CD4-positive, alpha-beta T cell treated with Interleukin-4 for 4 hours (primary cell): ENCODE measurements around the gene SNORC.
"Not testable (repeated sequence)": the region's sequence is repeated elsewhere in the genome, so short reads cannot be mapped to it uniquely, and the experiment has no call there.

Experiments used
- DNase-seq: peaks from one replicate; pipeline ENCODE4 v3.0.0-alpha.2; 2020

The SNORC gene

DNA sequence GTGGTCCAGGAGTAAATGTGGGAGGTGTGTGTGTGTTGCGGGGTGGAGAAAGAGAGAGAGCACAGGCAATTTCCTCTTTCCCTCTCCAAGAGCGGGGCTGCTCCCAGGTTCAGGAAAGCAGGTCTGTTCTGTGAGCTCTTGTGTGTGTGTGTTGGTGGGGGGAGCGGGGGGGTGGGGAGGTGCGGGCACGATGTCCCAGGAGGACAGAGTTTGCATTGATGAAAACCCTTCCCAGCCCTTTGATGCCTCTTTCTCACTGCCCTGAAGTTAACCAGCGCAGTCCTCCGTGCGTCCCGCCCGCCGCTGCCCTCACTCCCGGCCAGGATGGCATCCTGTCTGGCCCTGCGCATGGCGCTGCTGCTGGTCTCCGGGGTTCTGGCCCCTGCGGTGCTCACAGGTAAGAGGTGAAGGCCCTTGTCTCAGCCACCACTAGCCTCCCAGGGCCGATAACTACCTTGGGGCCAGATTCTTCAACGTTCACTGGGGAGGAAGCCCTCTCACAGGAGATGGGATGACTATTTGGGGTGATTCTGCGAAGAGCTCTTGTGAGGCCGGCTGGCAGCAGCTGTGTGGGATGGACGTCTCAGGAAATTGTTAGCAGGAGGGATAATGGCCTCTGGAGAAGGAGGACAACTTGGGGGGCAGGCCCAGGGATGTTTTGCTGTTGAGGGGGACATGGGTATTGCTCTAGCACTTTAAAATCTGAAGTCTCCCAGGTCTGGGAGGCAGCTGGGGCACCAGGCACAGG, at the start of gene SNORC:
Gene SNORC, plus strand, starts transcription at position 247 of the 748 bp plus-strand sequence. Its CDS starts 78 bp downstream, at position 325.
- no peak for DNase-seq

DNA sequence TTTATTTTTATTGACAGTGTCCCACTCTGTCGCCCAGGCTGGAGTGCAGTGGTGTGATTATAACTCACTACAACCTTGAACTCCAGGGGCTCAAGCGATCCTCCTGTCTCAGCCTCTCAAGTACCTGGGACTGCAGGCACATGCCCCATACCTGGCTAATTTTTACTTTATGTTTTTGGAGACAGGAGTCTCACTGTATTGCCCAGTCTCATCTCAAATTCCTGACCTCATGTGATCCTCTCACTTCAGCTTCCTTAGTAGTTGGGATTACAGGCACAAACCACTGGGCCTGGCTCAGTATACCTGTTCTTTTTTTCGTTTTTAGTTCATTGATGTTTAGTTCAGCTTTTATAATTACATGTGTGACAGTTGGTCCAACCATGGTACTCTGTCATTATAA, 40.1 kb upstream of the SNORC start:
- DNase-seq, result no peak

DNA sequence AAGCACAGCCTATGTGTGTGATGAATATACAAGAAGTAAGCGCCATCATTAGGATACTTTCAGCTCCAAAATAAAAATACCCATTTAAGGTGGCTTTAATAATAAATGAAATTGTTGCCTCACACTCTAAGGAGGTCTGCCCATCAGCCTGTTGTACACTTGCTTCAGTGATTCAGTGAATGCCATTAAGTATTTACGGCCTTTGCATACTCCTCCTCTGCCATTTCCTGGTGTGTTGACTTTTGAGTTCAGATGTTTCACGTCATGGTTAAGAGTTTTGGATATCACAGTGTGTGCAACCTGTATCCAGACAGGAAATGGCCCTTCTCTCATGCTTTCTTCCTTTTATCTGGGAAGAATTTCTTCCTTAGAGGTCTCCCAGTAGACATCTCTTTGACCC, 38.6 kb upstream of the SNORC start:
- DNase-seq, result no peak

DNA sequence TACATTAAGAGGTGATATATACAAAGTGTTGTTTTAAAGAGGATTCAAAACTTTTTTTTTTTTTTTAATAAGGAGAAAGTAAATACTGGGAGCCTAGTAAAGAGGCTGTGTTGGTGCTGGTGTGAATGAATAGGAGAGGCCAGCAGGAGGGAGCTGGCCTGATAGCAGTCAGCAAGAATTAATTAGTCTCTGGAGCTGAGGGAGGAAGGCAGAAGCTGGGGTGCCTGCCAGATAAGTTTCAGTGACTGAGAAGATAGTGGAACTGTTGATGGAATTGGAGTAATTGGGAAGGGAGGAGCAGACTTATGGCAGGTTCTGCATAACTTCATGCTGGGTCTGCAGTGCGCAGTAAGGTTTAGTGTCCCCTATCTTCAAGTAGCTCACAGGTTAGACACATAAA, 36.2 kb upstream of the SNORC start:
- no peak for DNase-seq

DNA sequence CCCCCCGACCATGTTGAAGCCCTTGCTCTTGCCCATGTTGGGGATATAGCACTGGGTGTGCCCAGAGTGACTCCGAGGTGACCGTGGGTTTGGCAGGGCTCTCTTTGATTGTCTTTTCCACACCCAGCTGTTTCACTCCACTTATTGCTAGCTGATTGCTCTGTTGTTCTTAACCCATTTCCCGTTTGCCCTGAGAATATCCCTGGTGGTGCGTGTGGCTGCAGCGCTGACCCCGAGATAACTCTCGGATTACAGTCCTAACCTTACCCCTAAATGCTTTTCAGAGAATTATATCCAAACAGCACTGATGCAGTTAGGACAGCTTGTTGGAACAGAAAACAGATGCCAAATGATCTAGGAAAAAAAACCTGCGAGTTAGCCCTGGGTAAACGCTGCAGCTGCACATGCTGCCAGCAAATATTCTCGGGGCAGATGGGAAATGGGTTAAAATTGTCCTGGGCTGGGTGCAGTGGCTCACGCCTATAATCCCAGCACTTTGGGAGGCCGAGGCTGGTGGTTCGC, 34.3 kb upstream of the SNORC start:
- DNase-seq, result no peak

DNA sequence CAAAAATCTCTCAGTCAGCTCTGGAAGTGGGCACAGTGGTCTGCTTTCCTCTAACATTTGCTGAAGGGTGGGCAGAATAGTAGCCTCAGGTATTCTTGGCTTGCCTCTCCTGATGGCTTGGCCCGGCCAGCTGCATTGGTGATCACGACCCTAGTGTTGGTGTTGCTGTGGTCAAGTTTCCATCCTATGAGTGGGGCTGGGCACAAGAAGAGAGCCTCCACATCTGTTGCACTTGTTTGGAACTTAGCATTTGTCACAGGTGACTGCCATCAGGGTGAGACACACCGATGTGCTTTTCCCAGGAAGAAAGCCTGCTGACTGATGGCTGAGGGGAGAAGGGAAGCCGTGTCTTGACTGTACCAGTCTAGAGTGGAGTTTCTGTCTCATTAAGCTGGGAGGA, 33.1 kb upstream of the SNORC start:
- no peak for DNase-seq

DNA sequence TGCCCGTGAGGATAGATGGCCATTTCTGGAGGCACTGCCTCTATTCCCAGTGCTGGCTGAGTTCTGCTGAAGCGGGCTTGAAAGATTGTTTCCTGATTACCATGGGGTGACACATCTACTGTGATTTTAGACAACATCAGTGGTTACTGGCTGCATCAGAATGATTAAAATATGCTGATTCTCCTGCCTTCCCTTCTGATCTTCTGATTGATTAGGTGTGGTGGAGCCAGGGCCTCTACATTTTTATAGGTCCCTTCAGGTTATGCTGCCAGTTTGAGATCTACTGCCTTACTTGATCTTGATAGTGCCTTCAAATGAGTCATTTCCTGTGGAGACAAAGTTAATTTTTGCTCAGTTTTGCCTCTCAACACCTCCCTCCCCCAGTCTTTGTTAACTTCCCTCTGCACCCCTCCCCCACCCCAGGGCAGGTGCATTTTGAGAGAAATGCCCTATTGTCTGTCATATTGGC, 31.6 kb upstream of the SNORC start:
- DNase-seq, result peak; percentile 90

DNA sequence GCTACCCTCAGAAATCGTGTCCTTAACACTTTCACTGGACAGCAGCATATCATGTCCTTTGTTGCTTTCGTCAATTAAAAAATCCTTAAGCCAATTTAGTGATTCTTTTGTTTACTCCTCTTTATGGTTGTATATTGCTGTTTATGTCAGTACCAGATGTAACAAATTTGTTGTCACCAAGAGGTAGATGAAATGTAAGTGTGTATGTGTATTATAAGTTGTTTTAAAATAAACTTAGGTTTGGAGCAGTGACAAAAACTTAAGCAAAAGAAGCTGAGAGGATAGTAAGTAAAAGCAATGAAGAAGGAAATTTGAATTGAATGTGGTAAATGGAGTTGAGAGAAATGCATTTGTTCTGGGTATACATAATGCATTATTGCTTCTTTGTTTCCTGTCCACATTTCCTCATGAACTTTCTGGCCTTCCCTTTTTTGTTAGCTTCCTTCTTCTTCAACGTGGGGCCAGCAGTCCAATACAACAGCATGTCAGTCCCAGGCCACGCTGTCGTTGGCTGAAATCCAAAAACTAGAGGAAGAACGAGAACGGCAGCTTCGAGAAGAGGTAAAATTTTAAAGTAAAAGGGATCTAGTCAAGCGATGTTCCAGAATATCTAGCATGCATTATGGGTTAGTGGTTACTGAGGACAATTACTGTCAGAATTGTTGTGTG, 30.5 kb upstream of the SNORC start:
- peak; percentile 6 for DNase-seq

DNA sequence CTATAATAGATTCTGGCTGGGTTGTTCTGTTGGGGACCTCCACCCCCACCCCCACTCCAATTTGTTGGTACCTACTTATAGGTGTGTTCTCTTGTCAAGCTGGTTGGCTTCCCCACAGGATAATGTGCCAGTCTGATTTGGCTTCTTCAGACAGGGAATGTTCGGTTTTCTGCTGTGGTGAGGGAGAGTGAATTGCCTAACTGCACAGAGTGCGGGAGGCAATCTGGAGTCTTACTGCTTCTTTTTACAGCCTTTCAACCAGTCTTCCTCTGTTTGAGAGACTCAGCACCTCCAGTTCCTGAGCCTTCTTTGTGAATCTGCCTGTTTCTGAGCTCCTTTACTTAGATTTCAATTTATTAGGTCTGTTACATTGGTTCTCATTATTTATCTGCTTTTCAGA, 27.4 kb upstream of the SNORC start:
- DNase-seq, result no peak

DNA sequence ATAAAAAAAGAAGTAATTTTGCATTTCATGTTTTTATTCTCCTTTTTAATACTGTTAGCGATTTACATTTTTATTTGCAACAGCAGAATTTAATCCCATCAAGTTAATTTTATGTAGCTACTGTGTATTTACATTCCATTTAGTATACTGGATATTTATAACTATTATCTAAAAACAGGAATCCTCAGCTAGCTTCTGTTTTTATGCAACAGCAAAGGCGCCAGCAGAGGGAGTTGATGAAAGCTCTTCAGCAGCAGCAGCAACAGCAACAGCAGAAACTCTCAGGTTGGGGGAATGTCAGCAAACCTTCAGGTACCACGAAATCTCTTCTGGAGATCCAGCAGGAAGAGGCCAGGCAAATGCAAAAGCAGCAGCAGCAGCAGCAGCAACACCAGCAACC, 26.2 kb upstream of the SNORC start:
- no peak for DNase-seq

DNA sequence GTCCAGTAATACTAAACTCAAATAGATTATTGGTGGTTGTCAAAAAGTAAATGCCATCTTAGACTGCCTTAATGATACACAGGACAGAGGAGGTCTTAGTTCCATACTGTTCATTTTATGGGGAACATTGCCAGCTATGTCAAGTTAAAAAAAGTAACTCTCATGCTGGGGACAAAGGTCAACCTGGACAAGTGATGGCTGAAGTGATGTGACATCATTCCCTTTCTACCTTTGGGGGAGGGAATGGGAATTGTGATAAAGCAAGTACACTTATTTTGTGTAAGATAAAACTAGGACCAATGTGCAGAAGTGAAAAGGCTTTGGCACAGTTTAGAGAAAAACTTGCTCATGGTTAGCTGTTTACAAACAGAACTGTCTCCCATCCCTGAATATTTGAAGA, 24.0 kb upstream of the SNORC start:
- no peak for DNase-seq

DNA sequence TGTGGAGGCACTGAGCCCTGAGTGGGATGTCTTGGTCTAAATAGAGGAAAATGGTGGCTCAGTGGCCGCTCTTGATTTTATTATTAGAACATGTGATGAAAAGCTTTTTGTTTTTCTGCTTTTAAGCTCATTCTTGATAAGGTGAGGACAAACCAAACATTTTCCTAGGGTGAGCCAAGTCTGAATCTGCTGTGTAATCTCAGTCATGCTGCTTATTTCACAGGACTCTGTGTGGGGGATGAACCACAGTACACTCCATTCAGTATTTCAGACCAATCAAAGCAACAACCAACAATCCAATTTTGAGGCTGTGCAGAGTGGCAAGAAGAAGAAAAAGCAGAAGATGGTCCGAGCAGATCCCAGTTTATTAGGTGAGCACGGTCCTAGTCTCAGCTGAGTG, 20.0 kb upstream of the SNORC start:
- no peak for DNase-seq

DNA sequence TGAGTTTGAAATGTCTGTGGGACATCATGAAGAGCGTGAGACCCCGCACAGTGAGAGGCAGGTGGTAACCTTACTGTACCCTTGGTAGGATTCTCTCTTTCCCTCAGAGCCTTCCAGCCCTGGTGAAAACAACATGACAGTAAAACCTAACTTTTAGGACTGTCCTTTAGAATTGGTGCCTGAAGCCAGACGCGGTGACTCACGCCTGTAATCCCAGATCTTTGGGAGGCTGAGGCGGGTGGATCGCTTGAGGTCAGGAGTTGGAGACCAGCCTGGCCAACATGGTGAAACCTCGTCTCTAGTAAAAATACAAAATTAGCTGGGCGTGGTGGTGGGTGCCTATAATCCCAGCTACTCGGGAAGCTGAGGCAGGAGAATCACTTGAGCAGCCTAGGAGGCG, 18.0 kb upstream of the SNORC start:
- DNase-seq, result not testable (repeated sequence)

DNA sequence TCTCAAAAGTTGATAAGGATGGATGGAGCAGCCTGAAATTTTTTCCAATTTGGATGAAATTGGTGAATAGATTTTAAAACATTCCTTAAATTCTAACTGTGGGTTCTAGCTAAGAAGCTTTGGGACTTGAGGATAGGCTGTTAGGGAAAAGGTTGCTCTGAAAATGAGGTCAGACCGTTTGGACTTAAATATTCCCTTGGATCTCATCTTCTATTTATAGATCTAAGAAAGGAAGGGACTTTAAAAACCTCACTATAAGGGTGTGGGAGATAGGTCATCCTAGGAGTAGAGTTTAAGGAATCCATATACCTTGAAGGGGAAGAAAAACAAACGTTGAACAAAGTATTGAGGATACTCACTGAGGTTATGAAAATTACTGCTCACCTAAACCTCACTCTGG, 17.4 kb upstream of the SNORC start:
- no peak for DNase-seq

DNA sequence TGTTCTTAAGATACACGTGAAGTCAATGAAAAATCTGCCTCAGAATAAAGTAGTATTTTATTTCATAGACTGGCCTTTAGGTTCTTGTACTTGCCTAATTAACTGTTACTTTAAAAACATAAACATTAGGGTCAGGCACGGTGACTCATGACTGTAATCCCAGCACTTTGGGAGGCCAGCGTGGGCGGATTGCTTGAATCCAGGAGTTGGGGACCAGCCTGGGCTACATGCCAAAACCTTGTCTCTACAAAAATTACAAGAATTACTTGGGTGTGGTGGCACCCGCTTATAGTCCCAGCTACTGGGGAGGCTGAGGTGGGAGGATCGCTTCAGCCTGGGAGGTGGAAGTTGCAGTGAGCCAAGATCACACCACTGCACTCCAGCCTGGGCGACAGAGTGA, 16.0 kb upstream of the SNORC start:
- no peak for DNase-seq

DNA sequence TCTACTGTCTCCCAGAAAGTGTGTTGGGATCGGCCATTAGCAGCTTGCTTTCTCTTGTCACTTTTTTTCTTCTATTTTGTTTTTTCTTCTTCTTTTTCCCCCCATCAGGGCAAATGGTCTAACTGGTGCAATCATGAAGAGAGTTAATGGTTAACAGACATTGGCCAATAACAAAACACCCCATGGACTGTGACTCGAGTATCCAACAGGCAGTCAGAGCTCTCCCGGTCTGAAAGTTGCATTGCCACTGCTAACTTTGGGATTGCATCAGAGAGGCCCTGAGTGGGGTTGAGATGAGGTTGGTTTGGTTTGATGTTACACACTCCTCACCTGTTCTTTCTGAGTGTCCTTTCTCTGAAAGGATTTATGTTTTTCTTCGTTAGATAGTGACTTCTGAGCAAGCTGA, 12.9 kb upstream of the SNORC start:
- DNase-seq, result no peak

DNA sequence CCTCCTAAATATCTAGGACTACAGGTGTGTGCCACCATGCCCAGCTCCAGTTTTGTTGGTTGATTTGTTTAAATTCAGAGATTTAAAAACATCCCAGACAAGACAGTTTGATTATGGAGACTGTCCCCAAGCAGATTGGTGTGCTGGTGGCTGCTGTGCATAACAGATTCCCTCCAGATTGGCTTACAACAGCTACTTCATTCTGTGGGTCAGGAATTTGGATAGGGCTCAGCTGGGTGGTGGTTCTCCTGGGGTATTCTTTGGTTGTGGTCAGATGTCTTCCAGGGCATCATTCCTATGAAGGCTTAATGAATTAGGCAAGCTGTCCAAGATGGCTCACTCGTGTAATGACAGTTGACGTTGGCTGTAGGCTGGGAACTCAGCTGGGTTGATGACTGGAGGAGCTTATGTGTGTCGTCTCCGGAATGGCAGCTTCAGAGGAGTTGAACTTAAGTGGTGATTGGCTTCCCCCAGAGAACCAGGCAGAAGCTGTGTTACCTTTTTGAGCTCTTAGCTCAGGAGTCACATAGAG, 10.6 kb upstream of the SNORC start:
- DNase-seq, result no peak

DNA sequence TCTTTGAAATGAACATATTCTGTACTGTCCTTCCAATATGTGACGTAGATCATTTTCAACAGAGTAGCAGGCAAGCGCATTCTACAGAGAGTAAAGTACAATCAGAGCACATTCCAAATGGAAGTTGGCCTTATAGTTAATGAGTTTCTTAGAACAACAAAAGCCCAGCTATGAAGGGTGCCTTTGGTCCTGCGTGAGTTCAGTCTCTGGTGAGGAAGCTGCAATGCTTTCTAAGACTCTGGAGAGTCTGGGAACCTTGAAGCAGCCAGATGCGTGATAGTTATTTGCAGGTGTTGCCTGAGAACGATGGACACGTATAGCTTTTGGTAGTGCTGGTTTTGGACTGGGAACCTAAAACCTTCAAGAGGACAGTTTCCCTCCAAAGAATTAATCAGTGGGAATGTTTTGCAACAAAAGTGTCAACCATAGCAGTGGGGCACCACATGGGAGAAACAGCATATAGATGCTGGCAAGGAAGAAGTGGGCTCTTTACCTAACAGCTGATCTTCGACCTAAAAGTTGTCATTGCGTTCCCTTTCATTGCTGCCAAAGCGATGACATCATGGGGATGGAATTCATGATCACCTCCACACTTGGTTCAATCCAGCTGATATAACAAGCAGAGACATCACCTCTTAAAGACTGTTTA, 9.3 kb upstream of the SNORC start:
- no peak for DNase-seq

DNA sequence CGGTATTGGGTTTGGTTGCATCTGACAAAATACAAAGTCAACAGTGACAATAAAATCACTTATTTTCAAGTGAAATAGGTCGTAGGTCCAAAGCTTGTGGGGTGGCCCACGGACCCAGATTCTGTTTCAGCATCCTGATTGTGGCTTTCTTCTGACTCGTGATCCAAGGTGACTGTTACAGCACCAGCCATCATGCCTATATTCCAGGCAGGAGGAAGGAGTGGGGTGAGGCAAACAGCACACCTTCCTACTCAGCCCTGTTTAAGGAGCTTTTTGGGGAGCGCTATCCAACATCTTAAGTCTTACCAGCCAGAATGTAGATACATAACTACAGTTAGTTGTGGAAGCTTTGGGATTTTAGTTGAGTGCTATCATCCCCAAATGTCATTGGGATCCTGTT, 8.7 kb upstream of the SNORC start:
- no peak for DNase-seq

DNA sequence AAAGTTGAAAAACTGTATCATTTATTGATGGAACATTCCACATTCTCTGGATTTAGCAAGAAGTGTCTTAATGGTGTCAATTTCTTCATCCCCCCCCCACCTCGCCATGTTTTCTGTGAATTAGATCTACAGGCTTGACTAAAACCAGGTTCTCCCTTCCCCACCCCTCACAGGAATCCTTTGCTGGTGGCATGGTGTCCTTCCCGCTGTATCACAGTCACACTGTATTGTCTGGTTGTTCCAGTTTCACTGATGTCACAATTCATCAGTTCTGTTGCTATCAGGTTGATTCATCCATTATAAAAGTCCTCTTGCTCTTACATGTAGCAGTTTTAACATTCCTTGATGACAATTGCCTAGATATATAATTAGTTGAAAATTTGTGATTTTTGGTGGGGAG, 6.1 kb upstream of the SNORC start:
- no peak for DNase-seq

DNA sequence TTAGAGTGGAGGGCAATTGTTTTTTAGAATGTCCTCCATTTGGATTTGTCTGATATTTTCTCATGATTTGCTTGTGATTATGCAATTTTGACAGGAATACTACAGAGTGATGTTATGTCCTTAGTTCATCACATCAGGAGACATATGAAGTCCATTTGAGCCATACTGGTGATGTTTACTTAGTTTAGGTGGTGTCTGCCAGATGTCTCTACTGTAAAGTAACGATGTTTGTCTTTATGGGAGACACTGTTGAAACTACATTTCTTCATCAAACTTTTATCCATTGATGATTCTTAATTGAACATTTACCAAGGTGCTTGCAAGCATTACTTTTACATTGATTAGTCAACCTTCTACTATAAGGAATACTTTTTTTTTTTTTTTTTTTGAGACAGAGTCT, 4.9 kb upstream of the SNORC start:
- DNase-seq, result no peak

DNA sequence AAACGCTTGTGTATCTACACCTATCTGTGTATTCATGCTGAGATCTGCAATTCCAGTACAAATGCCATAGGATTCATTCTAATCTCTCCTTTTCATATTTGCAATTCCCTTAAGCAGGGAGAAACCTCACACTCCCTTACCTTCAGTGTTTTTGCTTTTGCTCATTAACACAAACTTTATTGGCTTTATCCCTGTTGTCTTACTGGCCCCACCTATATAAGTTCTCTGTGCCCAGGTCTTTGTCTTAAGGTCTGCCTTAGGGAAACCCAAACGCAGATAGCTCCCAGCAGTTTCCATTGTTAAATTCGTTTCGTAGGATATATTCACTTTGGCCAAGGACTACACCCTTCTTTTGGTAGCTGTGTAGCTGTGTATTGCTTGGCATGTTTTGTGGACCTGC, 4.0 kb upstream of the SNORC start:
- DNase-seq, result no peak

DNA sequence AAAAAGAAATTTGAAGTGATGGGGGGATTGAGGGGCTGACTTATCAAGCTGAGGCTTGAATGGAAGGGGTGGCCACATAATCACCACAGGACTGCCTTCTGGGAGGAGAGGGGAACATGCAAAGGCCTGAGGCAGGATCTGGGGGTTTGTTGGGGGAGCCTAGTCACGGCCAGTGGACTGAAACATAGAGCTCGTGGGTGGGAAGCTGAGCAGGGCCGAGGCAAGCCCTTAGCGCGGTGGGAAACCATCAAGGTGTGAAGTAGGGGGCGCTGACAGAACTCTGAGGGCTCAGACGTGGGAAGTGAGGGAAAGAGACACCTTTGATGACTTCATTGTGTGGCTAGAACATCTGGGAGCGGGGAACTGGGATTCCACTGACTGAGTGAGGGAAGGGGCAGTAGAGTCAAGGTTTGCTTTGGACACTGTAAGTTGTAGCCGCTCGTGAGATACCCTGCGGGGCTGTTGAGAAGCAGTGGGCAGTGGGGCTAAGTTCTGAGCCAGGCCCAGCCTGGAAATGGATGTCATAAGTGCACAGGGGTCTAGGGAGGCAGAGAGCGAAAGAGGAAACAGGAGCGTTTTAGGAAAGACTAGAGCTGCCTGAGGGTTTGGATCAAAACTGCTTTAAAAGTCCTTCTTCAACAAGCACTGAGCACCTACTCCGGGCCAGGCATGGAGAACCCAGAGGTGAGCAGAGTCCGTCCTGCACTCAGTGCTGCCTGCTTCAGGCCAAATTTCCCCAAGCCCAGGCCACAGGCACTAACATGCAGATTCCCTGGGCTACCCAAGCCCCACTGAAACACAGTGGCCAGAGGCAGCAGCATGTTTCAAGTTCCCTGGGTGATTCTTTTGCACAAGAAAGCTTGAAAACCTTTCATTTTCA, 686 bp upstream of the SNORC start:
- DNase-seq, result no peak
